Activated CD4-positive, alpha-beta memory T cell treated with anti-CD3 and anti-CD28 coated beads for 36 hours (primary cell): Measurements from ENCODE around the gene HOXB13. TPM values are rescaled to one million over a fixed set of nuclear protein-coding genes. Genes with fewer than 3 reads are reported as not detected.

ENCODE experiments used
- CTCF ChIA-PET: fragments of 350-600 bp; sonication (Branson Sonifier 250); formaldehyde crosslinking; loops from one replicate; lab custom pipeline; 2021; ENCODE audit warnings: antibody characterized with exemption, inconsistent platforms; lab: Charles Lee
- POLR2A ChIA-PET: fragments of 350-600 bp; sonication (Branson Sonifier 250); formaldehyde crosslinking; loops from one replicate; lab custom pipeline; 2021; ENCODE audit warnings: antibody characterized with exemption; lab: Charles Lee
- DNase-seq: peaks from one replicate; pipeline ENCODE4 v3.0.0-alpha.2; 2020
- H3K27ac Mint-ChIP-seq: one replicate; pipeline ENCODE4 v1.8.0; 2021; ENCODE audit warnings: mixed read lengths
- H3K27me3 Mint-ChIP-seq: one replicate; pipeline ENCODE4 v1.8.0; 2021; ENCODE audit warnings: mixed read lengths
- H3K36me3 Mint-ChIP-seq: one replicate; pipeline ENCODE4 v1.8.0; 2021; ENCODE audit warnings: mixed read lengths
- H3K4me1 Mint-ChIP-seq: one replicate; pipeline ENCODE4 v1.8.0; 2021; ENCODE audit warnings: low read depth, mixed read lengths
- H3K4me3 Mint-ChIP-seq: one replicate; pipeline ENCODE4 v1.8.0; 2021; ENCODE audit warnings: mild to moderate bottlenecking, mixed read lengths
- H3K9me3 Mint-ChIP-seq: one replicate; pipeline ENCODE4 v1.8.0; 2021; ENCODE audit warnings: mixed read lengths
- intact Hi-C: fragments of 100-400 bp; cut with micrococcal nuclease; formaldehyde crosslinking; loops from one replicate; pipeline ENCODE4 v1.15.1; 2023
- total RNA-seq, 2 experiments: library from RNA; stranded (reverse); gene quantifications; one replicate each; pipeline ENCODE4 v1.2.3, GENCODE V29; 2021

HOXB13 gene
- total RNA-seq, 2 experiments from 2014 or later = not detected

DNA sequence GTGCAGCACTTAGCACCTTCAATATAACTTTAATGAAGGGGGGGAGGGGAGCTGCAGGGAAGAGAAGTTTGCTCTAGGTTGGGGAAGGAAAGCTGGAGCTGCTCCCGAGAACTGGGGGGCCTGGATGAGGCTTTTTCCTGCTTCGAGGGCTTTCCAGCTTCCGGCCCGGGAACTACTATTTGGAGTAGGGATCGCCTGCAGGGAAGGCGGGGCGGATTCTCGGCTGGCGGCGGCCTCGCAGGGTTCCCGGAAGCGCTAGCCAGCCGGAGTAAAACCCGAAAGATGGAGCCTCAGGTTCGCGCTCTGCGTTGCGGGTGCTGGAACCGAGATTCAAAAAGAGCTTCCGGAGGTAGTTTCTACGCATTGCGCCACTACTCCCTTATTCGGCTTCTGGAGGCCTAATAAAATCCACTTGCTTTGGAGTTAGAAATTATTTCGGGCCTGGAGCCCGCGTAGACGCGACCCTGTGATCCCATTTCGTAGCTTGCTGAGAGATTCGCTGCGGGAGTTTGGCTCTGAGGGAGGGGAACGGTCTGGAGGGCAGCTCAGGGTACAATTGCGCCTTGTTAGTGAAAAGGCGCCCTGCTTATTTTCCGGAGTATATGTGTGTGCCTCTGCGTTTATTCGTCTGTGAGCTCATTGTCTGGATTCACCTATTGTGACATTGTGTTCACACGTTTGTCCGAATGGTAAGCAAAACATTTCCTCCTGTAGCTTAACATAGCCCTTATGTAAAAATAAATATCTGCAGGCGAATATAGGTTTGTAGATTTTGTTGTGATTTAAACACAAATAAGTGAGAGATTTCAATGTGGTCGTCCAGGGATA, 4.9 kb downstream of the HOXB13 start:
- intact Hi-C loops = loop anchor here (2.0 to 10.0 kb wide), 6 partner anchors 29 to 271 kb away; partner anchors contain the start of genes HOXB8 and IGF2BP1
- peak overlapping the region; percentile 17 for H3K4me3 Mint-ChIP-seq
- no peak overlapping the region for H3K27ac Mint-ChIP-seq

DNA sequence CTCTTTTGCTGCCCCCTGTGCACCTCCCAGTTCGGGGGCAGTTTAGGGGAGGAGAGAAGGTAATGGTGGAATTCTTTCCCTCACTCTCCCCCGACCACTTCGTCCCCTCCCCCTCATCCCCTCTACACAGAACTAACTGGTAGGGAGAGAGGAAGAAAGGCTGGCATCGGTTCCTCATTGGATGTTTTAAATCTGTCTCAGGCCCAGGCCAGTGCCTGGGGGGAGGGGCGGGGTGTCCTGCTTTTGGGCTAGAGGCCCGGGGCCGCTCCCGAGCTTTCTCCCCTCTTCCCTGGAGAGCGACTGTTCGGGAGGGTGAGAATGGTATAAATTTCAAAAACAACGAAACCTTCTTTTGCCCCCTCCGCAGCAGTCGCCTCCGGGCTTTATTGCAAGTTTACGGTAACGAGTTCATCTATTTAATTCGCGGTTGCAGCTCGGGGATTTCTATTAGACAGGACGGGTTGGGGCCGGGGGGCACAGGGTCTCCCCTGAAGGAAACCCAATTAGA, 5.6 kb downstream of the HOXB13 start, which contains the start of gene PRAC2:
Gene PRAC2 (plus strand): TSS at position 271 of the 508 bp plus-strand sequence. CDS start 1,226 bp downstream, outside the sequence.
- peaks cover 92% of the 10 kb centered on the region for H3K27me3 Mint-ChIP-seq
- H3K27ac Mint-ChIP-seq = no peak within 1 kb of the TSS
- H3K4me1 Mint-ChIP-seq = peaks cover 37% of the 10 kb centered on the region
- peak within 1 kb of the TSS; percentile 17 for H3K4me3 Mint-ChIP-seq
- CTCF ChIA-PET = interaction anchor here (0.7 to 4.4 kb wide), 13 partner anchors 12 to 166 kb away, joined by 3 to 57 read pairs (median 9); no protein-coding TSS in a partner anchor
- DNase-seq = no peak
- intact Hi-C loops = loop anchor here (5.0 to 10.0 kb wide), 4 partner anchors 46 to 272 kb away; partner anchors contain the start of genes HOXB8 and IGF2BP1
- POLR2A ChIA-PET = interaction anchor here (1.5 kb wide), 1 partner anchor 97 kb away, joined by 6 read pairs; the partner anchor contains the start of gene HOXB9
- H3K36me3 Mint-ChIP-seq = peaks cover 2% of the 10 kb centered on the region
- H3K9me3 Mint-ChIP-seq = no peaks in the 10 kb centered on the region

More for the DNA sequence above, 4.9 kb downstream of the HOXB13 start:
- Mint-ChIP-seq H3K27me3 (peaks cover 90% of the 10 kb centered on the region), H3K9me3 (no peaks in the 10 kb centered on the region), H3K36me3 (peaks cover 2% of the 10 kb centered on the region), H3K4me1 (peaks cover 37% of the 10 kb centered on the region)
- ChIA-PET CTCF (interaction anchor here (0.5 to 4.4 kb wide), 38 partner anchors 9 to 1955 kb away, joined by 3 to 57 read pairs (median 4); partner anchors contain the start of gene TTLL6), POLR2A (interaction anchor here (1.5 kb wide), 1 partner anchor 98 kb away, joined by 6 read pairs; the partner anchor contains the start of gene HOXB9)
- peak; percentile 34 for DNase-seq

GRCh38 chr17:48722201-48722907, 6.2 kb downstream of the HOXB13 start, which contains the start of gene PRAC1:
Gene PRAC1 (minus strand): TSS chr17:48722518. CDS start chr17:48722392, 126 bp downstream.
- Mint-ChIP-seq H3K4me3 (no peak within 1 kb of the TSS), H3K27ac (no peak within 1 kb of the TSS), H3K9me3 (no peaks in the 10 kb centered on the region), H3K36me3 (peaks cover 2% of the 10 kb centered on the region), H3K4me1 (peaks cover 36% of the 10 kb centered on the region), H3K27me3 (peaks cover 92% of the 10 kb centered on the region)
- no peak for DNase-seq
- CTCF ChIA-PET = interaction anchor here (1.1 to 4.4 kb wide), 8 partner anchors 12 to 162 kb away, joined by 3 to 49 read pairs (median 8); no protein-coding TSS in a partner anchor
- intact Hi-C loops = loop anchor here (5.0 to 10.0 kb wide), 4 partner anchors 45 to 272 kb away; partner anchors contain the start of genes HOXB8 and IGF2BP1
- POLR2A ChIA-PET = no interaction called here

DNA sequence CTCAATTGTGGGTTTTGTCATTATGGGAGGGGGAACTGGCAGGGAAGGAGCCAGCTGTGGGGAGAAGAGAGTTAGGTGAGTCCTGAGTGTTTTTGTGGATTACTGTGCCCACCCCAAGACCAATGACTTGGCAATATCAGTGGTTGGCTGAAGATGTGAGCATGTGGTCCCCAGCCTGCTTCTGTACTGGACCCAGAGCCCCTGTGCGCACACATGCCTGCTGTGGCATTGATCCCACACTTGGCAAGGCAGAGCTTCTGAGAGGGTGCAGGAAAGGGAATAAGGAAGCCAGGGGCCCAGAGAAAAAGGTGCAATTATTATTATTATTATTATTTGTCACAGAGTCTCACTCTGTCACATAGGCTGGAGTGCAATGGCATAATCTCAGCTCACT, 7.5 kb downstream of the HOXB13 start:
- Mint-ChIP-seq H3K4me3 (no peak overlapping the region), H3K4me1 (peaks cover 32% of the 10 kb centered on the region), H3K27ac (no peak overlapping the region), H3K36me3 (peaks cover 2% of the 10 kb centered on the region), H3K9me3 (no peaks in the 10 kb centered on the region), H3K27me3 (peaks cover 90% of the 10 kb centered on the region)
- intact Hi-C loops = loop anchor here (5.0 to 10.0 kb wide), 4 partner anchors 44 to 274 kb away; partner anchors contain the start of genes HOXB8 and IGF2BP1
- ChIA-PET CTCF (interaction anchor here (1.1 to 1.4 kb wide), 3 partner anchors 106 to 164 kb away, joined by 3 read pairs; partner anchors contain the start of gene HOXB8), POLR2A (no interaction called here)
- DNase-seq = no peak

DNA sequence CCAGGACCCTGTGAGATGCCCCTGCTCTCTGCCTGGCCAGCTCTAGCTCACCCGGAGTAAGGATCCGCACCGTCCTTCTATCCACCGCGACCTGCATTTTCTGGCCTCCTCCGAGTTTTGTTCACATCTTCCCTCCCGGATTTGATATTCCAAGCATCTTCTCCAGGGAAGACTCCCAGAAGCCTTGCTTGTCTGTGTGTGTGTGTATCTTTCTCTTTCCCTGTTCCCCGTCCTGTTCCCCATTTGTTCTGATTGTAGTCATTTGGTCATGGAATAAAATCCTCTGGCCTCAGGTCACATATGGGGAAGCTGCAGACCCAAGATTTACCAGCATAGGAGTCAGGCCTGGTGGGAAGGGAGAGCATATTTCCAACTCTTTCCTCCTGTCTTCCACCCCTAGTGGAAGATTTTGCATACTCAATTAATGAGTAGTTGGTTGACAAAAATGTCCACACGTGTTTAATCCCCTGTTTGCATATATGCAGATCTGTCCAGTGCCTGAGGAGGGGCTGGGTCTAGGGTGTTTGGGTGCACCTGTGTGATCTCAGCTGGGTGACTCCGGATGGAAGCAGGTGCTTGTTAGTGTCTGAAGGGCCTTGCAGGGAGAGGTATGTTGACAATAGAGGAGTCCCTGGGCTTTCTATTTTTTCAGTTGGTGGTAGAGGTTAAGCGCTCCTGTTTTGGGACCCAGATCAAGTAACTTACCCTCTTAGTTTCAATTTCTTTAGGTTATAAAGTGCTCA, 8.1 kb downstream of the HOXB13 start:
- DNase-seq = no peak
- ChIA-PET CTCF (interaction anchor here (0.8 to 1.5 kb wide), 11 partner anchors 8 to 165 kb away, joined by 3 to 5 read pairs (median 3); partner anchors contain the start of genes HOXB13, HOXB5 and HOXB8), POLR2A (no interaction called here)
- peaks cover 32% of the 10 kb centered on the region for H3K4me1 Mint-ChIP-seq
- peak overlapping the region; percentile 36 for H3K27ac Mint-ChIP-seq
- no peaks in the 10 kb centered on the region for H3K9me3 Mint-ChIP-seq
- intact Hi-C loops = loop anchor here (5.0 to 10.0 kb wide), 4 partner anchors 43 to 274 kb away; partner anchors contain the start of genes HOXB8 and IGF2BP1
- peak overlapping the region; percentile 40 for H3K4me3 Mint-ChIP-seq
- peaks cover 88% of the 10 kb centered on the region for H3K27me3 Mint-ChIP-seq
- peaks cover 2% of the 10 kb centered on the region for H3K36me3 Mint-ChIP-seq

DNA sequence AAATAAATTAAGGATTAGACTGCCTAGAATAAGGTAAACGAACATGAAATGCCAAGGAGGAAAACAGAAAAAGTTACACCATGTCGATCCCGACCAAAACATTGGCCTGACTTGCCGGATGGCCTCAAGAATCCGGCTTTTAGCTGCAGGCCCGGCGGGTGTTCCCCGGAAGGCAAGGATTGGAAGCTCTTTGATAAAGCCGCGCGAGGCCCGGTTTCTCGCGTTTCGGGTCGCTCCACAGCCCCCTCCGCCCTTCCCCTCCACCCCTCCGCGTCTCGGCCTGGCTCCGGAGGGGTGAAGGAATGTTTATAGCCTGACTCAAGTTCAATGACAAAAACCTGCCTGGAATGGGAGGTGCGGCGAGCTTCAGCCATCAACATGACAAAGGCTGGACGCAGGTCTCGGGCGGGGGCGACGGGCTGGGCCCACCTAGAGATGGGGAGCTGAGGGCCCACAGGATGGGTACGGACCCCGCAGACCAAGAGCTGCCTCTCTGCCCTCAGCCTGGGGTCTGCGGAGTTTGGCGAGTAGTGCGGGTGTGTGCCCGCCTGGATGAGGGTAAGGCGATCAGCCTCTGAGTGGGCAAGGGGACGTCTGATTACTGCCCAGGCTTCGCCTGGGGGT, 8.8 kb downstream of the HOXB13 start:
- Mint-ChIP-seq H3K27ac (peak overlapping the region; percentile 36), H3K4me1 (peaks cover 28% of the 10 kb centered on the region), H3K27me3 (peaks cover 82% of the 10 kb centered on the region), H3K9me3 (no peaks in the 10 kb centered on the region), H3K4me3 (peak overlapping the region; percentile 40), H3K36me3 (peaks cover 2% of the 10 kb centered on the region)
- ChIA-PET POLR2A (no interaction called here), CTCF (interaction anchor here (0.8 to 1.5 kb wide), 10 partner anchors 9 to 166 kb away, joined by 3 to 5 read pairs (median 3); partner anchors contain the start of genes HOXB13, HOXB5 and HOXB8)
- no peak for DNase-seq
- intact Hi-C loops = loop anchor here (5.0 to 10.0 kb wide), 4 partner anchors 42 to 275 kb away; partner anchors contain the start of genes HOXB8 and IGF2BP1

DNA sequence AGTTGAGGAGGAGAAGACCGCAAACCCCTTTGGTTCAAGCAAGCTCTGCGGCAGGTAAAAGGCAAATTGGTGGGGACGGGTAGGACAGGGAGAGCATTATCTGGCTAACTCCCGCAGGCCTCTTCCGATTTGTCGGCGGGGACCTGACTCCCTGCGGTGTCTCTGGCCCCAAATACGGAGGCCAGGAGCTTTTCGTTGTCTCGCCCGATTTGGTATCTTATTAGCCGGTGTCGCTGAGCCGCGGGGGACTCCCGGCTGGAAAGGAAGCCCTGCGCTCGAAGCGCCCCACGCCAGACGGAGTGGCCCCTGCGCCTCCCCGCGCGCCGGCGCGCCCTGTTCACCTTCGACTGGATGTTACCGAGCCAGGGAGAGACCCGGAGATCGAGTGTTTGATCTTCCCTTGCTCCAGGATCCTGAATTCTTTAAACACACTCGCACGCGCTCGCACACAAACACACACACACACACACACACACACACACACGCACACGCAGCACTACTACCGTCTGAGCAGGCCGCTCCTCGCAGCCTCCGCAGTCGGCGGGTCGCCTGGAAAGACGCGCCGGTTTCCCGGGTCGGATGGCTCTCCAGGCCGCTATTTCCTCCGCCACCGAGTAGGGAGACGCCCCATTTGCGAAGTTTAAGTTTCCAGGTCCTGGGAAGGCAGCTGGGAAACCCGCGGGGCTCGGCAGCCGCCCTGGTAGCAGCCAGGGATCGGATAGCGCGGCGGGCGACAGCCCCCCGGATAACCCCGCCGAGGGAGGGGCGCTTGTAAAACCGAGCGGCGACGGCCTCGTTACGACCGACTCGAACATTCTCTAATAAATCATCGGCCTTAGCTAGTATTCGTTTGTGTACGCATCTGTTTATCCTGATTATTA, 9.5 kb downstream of the HOXB13 start:
- ChIA-PET CTCF (interaction anchor here (0.8 to 1.5 kb wide), 10 partner anchors 10 to 160 kb away, joined by 3 to 5 read pairs (median 4); partner anchors contain the start of genes HOXB13 and HOXB5), POLR2A (interaction anchor here (1.3 kb wide), 1 partner anchor 27 kb away, joined by 3 read pairs; no protein-coding TSS in a partner anchor)
- peak overlapping the region; percentile 5 for H3K27ac Mint-ChIP-seq
- no peak for DNase-seq
- peaks cover 21% of the 10 kb centered on the region for H3K4me1 Mint-ChIP-seq
- H3K36me3 Mint-ChIP-seq = peaks cover 2% of the 10 kb centered on the region
- no peaks in the 10 kb centered on the region for H3K9me3 Mint-ChIP-seq
- peak overlapping the region; percentile 33 for H3K4me3 Mint-ChIP-seq
- intact Hi-C loops = no loop called here
- H3K27me3 Mint-ChIP-seq = peaks cover 78% of the 10 kb centered on the region

DNA sequence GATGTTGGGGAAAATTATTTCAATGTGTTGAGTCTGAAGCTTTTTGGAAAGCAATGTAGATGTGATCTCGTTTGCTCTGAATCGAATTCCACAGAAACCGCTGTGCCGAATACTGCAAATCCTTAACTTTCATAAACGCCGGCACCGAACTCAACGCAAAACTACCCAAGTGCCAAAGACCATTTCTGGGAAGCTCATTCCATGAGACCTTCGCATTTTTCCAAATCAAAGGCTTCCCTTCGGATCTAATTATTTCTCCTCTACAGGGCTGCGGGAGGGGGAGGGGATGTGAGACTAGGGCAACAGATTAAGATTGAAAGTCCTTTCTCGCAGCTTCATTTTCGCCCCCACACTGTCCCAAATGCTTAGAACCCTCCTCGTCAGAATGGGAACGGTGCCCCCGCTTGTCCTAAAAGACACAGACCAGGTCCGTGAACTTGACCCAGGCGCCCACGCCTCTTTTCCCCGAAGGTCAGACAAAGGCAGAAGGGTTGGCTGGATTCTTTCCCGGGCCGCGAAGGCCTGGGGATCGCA, 10.3 kb downstream of the HOXB13 start:
- intact Hi-C loops = no loop called here
- H3K36me3 Mint-ChIP-seq = peaks cover 2% of the 10 kb centered on the region
- H3K9me3 Mint-ChIP-seq = no peaks in the 10 kb centered on the region
- H3K27ac Mint-ChIP-seq = no peak overlapping the region
- H3K4me3 Mint-ChIP-seq = peak overlapping the region; percentile 33
- CTCF ChIA-PET = interaction anchor here (0.9 to 1.9 kb wide), 3 partner anchors 20 to 48 kb away, joined by 3 to 6 read pairs (median 4); no protein-coding TSS in a partner anchor
- H3K4me1 Mint-ChIP-seq = peaks cover 14% of the 10 kb centered on the region
- H3K27me3 Mint-ChIP-seq = peaks cover 76% of the 10 kb centered on the region
- POLR2A ChIA-PET = interaction anchor here (1.3 kb wide), 1 partner anchor 27 kb away, joined by 3 read pairs; no protein-coding TSS in a partner anchor
- no peak for DNase-seq
